HG02973 (cell line): Measurements from ENCODE around the gene MLLT6.
A peak's percentile ranks its signal among the peaks of the same experiment; 100 is the strongest.

Source experiments
- ATAC-seq: cut with Tn5 transposase; IDR thresholded peaks from one replicate; pipeline ENCODE4 v1.9.1; 2021; ENCODE audit warnings: moderate library complexity; ENCODE audit not compliant: unreplicated experiment

The MLLT6 gene

DNA sequence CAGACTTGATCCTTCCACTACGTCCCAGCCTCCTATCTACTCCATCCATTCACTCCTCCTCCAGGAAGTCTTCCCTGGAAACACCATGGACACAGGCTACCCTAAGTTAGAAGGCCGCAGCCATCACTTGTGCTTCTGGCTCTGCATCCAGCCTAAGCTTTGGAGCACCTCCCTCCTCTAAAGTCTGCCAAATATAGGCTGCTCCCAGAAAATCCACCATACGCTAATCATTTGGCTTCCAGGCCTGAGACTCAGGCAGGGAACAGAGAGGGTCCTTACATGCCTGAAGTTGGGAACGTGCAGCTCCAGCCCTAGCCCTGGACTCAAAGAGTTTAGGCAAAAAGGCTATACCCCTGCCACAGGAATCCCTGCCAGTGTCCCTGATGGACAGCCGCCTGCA, 36.4 kb downstream of the MLLT6 start:
- no peak for ATAC-seq

DNA sequence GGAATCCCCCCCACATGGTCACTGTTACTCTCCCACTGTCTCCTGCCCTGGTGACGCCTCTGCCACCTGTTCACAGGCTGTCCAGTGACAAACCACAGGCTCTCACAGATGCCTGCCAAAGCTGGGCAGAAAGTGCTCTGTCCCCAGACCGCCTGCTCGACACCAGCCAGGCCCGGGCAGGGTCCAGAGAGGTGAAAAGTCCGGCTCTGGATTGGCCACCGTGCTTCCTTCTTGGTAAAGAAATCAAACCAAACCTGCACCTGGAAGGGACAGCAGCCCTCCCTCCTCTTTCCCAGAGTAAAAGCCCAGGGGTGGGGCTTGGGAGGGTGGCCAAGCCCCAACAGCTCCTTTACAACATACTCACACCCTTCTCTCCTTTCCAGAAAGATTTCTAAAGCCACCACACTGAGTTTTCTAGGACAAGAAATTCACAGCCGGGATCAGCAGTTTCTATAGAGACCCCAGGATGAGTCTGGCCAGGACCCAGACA, 36.9 kb downstream of the MLLT6 start:
- no peak for ATAC-seq

DNA sequence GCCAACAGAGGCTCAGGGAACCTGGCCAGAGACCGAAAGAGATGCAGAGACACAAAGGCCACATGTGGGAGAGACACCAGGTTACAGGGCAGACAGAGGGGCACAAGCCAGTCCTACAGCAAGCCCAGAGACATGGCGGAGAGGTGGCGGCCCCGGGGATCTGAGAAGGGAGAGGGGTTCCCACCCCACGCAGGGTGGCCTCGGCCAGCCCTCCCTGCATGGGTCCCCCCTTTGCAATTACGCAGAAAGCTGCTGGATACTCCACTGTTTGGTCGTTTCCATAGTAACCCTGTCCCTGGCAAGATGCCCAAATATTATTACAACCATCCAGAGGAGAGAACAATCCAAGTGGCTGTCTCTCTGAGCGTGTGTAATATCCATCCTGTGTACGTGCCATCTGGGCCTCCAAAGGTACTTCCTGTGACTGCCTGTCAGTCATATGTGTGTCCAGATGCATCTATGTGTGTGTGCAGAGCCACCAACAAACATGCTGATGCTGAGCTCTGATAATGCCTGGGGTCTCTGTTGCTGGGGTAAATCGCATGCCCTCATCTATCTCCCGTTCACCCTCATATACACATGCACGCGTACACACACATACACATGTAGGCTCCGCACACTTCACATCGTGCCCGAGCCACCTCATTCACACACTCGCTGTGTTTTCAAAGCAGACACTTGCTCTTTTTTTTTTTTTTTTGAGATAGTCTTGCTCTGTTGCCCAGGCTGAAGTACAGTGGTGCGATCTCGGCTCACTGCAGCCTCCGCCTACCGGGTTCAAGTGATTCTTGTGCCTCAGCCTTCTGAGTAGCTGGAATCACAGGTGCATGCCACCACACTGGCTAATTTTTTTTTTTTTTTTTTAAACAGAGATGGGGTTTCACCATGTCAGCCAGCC, 37.6 kb downstream of the MLLT6 start:
- no peak for ATAC-seq

DNA sequence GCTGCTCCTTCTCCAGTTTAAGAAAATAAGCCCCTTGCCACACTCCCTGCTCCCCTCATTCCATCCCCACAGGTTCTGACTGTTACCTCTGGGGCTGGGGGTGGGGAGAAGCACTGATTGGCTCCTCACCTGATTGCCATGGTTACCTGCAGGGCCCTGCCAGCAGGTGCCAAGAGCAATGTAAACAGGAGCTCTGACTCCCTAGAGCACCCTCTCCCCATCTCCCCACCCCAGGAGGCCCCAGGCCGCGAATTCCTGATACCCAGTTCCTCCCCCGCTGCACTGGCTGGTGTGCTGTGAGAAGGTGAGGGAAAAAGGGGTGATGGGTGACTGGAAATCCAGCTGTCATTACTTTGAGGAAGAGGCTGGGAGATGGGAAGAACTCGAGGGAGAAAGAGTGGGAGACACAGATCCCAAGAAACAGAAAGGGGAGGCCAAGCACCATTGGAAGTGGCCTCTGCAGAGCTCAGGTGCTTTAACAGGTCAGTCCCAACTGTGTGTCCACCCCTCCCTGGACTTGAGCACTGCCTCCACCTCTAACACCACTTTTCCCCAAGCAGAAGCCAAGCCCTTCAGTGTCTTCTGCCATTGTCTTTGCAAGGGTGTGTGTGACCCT, 38.6 kb downstream of the MLLT6 start:
- no peak for ATAC-seq

DNA sequence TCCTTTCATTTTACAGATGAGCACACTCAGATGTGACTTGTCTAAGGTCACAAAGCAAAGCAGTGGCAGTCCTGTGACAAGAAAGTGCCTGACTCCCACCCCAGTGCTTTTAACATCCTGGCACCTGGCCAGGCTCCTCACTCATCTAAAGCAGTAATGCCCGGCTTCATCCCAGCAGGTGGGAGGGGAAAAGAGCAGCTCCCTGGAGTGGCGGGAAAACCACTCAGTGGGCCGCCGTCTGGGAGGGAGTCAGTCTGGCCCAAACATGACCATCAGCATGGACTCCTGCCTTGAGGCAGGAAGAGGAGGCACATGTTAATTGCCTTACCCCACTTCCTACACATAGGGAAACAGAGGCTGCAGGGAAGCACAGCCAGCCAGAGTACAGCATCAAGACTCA, 40.5 kb downstream of the MLLT6 start:
- no peak for ATAC-seq

DNA sequence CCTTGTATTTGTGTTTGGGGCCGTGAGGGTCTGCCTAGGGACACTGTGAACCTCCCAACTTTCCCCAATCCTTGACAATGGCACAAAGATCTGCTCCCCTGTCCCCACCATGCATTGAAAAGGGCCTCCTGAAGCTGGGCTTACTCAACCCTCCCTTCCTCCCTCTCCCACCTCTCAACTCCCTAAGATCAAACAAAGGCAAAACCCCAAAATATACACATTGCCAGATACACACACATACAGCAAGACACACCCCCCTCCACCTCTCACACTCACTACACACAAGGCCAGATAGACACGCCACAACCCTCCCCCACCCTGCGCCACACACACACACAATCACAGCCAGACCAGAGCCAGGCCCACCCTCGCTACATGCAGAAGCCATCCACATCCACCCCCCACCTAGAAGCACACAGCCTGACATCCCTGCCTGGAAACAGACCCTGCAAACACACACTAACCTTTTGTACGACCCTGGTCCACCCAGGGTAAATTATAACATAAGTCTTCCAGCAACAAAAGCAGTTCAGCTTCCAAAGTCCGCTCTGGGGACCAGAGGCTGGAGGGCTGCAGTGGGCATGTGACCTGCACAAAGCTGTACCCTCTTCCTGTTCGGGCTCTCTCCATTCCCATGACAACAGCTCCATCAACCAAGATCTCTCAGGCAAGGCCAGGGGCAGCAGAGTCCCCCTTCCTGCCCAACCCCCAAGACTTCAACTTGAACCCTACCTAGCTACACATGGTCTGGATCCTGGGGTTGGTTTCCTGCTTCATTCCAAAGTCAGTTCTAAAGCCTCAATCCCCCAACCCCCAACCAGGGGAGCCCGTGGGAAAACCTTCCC, 41.2 kb downstream of the MLLT6 start:
- ATAC-seq = no peak

DNA sequence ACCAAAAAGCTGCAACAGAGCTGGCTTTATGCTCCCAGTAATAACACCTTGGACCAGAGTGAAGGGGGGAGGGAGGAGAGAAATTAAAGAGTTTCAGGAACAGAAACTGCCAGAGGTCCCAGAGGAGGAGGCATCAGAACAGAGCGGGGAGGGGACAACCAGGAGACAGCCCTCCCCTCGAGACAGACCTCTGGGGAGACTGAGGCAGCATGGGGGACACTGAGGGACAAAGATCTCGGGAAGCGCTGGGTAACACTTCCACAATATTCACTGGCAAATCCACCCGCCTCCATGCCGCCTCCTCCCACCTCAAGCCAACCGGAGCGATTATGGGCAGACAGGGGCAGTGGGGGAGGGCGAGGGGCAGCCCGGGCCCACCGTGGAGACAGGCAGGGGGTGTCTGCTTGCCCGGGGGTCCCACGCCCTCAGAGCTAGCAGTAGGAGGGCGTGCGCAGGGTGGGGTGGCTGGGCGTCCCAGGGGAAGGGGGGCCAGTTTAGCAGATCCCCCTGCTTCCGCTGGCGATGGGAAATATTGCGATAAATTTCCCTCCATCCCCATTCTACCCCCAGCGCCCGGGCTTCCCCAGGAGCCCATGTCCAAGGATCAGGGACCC, 41.9 kb downstream of the MLLT6 start:
- no peak for ATAC-seq

DNA sequence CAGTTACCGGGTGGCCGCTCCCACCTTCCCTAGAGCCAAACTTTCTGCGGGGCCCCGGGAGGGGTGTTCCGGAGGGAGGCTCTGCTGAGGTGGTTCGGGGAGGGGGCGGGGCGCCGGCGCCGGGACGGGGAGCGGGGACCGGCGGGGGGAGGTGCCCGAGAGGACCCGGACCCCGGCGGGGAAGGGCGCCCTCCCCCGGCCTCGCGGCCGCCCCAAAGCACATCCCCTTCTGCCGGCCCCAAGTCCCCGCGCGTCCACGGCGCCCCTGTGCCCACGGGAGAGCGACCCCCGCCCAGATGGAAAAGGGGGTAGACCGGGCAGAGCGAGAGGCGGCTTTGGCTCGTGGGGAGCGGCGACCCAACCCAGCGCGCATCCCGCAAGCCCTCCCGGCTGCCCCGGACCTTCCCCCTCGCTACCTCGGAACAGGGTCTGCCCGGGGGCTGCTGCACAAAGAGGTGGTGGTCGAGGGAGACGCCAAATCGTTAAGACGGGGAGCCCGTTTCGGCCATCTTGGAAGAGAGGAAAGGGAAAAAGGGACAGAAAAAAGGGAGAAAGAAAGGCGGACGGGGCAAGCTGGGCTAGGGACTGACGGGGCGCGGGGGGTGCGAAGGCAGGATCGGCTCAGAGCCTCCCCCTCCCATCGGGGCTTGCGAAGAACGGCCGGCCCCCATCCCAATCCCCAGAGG, 42.5 kb downstream of the MLLT6 start:
- ATAC-seq = no peak

DNA sequence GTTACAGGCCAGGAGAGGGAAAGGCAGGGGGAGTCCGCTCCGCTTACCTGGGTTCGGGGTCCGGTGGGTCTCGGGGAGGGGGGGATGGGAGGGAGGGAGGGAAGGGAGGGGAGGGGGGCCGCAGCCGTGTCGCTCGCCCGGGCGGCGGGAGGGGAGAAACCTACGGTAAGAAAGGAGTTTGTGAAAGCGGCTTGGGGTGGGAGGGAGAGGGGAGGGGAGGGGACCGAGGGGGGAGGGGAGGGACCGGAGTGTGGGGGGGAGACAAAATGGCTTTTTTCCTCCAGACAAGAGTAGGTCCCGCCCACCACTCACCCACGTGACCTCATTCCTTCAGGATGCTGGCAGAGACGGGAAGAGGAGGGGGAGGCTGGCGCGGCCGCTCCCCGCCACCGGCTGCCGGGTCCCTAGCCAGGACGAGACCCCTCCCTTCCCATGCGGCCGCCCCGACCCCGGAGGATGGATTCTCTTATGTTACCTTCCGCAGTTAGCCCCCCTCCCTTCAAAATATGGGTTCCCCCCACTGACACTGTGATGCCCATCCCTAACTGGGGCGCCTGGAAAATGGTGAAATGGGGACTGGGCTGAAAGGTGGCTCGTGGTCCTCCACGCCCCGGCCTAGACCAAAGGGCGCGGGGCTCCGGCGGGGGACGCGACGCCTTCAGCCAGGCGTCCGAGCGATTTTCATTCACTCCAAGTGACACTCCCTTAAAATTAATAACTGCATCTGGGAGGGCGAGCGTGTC, 43.2 kb downstream of the MLLT6 start, which contains the start of gene PCGF2:
TSS of gene PCGF2 (minus strand) at position 188 of the 743 bp plus-strand sequence. CDS start 7,934 bp downstream, outside the sequence.
- ATAC-seq = no peak

DNA sequence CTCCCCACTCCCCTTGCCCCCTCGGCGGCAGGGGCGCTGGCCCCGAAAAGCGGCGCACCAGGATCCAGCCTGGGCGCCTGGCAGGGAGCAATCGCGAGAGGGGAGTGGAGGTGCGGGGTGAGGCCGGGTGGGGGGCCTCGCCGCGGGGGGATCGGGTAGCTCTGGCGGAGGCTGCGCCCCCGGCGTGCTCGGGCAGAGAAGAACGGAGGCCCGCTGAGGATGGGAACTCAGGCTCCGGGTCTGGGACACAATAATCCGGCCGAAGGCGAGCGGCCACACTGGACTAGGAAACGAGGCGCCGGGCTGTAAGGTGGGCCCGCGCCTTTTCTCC, 43.8 kb downstream of the MLLT6 start:
- ATAC-seq = no peak

DNA sequence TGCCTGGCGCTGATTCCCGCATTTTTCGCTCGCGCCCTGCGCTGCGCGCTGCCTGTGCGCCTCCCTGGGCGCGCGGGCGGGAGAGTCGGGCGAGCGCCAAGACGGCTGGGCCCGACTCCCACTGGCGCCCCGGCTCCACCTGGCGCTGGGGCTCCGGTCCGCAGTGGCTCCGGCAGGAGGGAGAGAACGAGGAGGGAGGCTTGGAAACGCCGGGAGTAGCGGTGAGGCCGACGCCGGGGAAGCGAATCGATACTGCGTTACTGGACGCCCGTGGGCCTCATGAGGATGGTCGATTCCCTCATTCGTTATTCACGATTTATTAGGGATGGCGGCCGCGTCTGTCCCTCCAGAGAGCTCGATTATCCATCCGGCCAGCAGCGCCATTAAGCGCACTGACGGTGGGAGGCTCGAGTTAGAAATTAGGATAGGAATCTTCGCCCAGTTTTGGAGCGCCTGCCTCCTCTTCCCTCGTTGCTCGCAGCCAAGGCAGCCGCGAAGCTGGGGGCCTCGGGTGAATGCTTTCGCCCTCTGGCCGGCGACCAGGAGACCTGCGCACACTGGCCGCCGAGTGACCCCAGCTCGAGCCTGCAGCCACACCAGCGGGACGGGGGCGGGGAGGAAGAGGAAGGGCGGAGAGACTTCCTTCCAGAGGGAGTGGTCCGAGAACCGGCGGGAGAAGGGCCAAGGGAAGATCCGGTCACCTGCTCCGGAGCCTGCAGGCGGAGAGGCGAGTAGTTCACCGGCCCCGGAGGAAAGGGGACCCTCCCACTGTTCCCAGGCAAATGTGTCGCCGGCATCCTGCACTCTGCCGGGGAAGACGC, 44.4 kb downstream of the MLLT6 start:
- no peak for ATAC-seq

DNA sequence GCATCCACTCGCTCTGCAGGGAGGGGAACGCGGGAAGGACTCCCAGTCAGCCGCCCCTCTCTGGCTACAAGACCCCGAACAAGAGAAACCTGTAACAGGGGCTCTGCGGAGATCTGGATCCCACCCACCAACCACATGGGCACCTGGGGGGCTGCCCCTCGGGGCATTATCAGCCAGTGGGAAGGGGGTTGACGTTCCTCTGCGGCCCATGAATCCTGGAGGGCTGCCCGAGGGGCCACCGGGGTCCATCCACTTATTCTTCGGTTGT, 44.9 kb downstream of the MLLT6 start:
- no peak for ATAC-seq

DNA sequence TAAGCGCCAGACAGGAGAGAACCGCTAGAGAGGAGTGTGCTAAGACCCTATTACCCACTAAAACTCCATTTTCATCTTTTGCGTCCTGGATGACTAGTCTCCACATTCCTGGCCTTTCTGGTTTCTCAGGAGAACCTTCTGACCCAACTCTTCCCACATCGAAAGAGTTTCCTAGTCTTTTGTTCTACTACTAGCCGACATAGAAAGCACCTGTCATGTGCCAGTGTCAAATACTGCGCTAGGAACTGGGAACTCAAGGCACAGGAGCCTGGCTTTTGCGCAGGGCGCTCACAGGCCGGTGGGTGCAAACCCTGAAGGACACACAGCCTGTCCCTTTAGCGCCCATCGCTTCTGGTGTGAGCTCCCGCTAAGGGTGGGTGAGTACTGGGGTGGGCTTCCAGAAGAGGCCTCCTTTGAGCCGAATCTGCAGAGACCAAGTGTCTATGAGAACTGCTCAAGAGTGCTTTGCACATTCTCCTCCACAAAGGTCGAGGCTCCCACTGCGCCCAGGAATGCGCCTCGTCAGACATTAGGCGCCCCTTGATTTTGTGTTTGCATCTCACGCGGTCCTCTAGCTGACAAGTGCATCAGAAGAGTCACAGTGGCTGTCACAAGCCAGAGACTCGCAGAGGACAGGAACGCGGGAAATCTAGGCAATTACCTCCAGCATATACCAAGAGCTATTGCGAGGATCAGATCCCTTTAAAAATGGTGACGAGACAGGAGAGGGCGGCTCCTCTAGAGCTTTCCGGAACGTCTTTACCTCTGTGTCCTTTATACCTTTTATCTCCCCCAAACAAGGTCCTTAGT, 45.4 kb downstream of the MLLT6 start:
- no peak for ATAC-seq

DNA sequence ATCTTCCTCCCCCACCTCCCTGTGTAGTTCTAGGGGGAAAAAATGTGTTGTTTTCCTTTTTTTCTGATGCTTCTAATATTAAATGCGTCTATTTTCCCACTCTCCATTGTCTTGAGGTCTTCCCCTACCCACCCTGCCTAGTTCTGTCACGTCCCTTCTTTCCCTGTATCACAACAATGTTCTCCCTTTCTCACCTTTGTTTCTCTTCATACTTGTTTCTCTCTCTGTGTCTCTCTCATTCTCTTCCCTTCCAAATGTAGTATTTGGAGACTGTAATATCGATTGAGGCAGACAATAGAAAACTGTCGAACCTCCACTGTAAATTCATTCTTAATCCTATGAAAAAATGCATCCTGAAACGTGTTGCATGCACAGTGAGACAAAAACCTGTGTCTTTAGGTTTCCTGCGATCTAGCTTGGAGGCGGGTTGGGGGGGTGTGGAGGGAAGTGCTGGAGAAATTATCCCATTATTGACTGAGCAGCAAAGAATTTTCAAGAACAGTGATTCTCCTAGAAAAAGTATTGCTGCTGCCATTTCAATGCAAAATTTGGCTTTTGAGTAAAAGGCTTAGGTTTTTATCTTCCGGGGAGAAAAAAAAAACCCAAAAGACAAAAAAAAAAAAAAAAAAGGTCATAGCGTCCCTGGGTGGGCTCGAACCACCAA, 46.2 kb downstream of the MLLT6 start:
- no peak for ATAC-seq

DNA sequence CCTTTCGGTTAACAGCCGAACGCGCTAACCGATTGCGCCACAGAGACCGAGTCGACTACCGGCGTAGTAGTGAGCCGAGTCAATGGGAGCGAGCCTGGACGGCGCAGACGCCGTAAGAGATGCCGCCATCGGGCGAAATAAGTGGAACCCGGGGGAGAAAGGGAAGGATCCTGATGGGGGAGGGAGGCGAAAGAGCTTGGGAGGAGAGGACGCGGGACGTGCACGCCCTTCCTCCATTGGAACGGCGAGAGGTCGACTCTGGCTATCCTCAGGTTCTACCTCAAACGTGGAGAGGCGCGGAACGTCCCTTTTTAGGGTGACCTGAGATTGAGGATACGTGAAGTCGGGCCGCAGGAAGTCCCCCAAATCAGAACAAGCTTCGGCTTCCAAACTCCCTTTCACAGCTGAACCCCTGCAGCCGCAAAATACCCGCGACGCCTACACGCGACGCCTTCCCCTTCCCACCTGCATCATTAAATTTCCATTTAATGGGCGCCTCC, 46.8 kb downstream of the MLLT6 start:
- peak; percentile 30 for ATAC-seq

DNA sequence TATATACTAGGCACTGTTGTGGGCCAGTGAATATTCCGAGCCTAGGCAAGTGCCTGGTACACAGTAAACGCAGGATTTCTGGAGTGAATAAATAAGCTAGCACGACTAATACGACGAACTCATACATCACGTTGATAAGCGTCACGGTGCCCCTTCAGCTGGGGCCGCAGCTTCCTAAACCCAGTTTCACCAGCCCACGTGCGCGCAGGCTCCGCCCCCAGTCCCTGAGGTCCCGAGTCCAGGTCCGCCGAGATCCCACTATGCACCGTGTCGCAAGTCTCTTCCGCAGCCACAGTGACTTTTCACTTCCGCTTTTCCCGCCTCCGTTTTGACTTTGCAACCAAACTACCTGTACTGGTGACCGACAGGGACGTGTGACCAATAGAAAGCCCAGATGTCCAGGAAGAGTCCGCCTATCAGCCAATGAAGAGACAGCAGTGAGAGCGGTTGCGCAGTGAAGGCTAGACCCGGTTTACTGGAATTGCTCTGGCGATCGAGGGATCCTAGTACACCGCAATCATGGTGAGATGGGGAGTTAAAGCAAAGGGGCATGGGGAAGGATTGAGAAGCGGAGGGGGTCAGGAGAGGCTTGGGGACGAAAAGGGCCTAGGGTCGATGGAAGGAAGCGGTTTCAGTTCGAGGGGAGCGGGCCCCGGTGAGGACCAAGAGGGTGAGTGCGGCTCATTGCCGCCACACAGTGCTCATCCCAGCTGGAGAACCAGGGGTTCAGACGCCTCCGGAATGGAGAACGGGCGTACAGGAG, 47.4 kb downstream of the MLLT6 start, which contains the start of gene PSMB3:
TSS of gene PSMB3 (plus strand) at position 434 of the 763 bp plus-strand sequence. CDS start at position 520, 86 bp downstream.
- ATAC-seq = peak; percentile 62

DNA sequence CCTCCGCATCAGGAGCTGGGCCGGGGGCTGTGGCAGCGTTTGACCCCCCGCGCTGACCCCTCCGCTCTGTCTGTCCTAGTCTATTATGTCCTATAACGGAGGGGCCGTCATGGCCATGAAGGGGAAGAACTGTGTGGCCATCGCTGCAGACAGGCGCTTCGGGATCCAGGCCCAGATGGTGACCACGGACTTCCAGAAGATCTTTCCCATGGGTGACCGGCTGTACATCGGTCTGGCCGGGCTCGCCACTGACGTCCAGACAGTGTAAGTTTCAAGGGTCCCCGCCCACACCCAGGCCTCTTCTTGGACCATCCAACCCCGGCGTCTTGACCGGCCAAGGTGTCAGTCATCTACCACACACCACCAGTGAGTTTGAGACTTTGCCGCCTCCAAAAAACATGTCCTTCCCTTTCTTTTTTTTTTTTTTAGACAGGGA, 48.0 kb downstream of the MLLT6 start:
- no peak for ATAC-seq
